PC-3 (cell line): Measurements from ENCODE around the gene C1QTNF3. TPM values are rescaled to one million over a fixed set of nuclear protein-coding genes. Genes with fewer than 3 reads are reported as not detected.

Experiments used
- ATAC-seq: fragments of 200-7000 bp; cut with Tn5 transposase; 2 replicates; pipeline ENCODE4 v1.9.1; 2020; ENCODE audit warnings: mild to moderate bottlenecking, moderate library complexity
- BruUV-seq: library from RNA; stranded (reverse); fragments of 400-500 nt; replicated peaks from 2 replicates; lab custom pipeline; 2021; lab: Mats Ljungman, UMichigan
- CTCF ChIA-PET: fragments of 300-600 bp; sonication (Branson Sonifier 250); formaldehyde crosslinking; loops from one replicate; lab custom pipeline; 2022; ENCODE audit warnings: antibody characterized with exemption; lab: Charles Lee
- POLR2A ChIA-PET: fragments of 300-600 bp; sonication (Branson Sonifier 250); formaldehyde crosslinking; loops from one replicate; lab custom pipeline; 2022; ENCODE audit warnings: antibody characterized with exemption; ENCODE audit not compliant: unreplicated experiment; lab: Charles Lee
- DNase-seq: peaks from one replicate; pipeline ENCODE4 v3.0.0-alpha.2; 2015
- H2AFZ ChIP-seq: fragments of 300-600 bp; sonication (generic); 2 replicates; pipeline ENCODE4 v1.6.0; 2016; ENCODE audit warnings: antibody characterized with exemption, low read length
- H3F3A ChIP-seq: fragments of 300-600 bp; sonication (generic); one replicate; pipeline ENCODE4 v1.6.0; 2017; ENCODE audit warnings: antibody characterized with exemption, low read length, control low read depth, mild to moderate bottlenecking; ENCODE audit not compliant: unreplicated experiment
- H3K27ac ChIP-seq: fragments of 300-600 bp; sonication (generic); 2 replicates; pipeline ENCODE4 v1.5.1; 2016; ENCODE audit warnings: mild to moderate bottlenecking, low read length
- H3K27me3 ChIP-seq: fragments of 300-600 bp; sonication (generic); 2 replicates; pipeline ENCODE4 v1.6.1; 2016; ENCODE audit warnings: low read length, mixed read lengths
- H3K36me3 ChIP-seq: fragments of 300-600 bp; sonication (generic); 2 replicates; pipeline ENCODE4 v1.6.1; 2016; ENCODE audit warnings: low read depth, mixed run types, low read length, mixed read lengths
- H3K4me1 ChIP-seq: fragments of 300-600 bp; sonication (generic); 2 replicates; pipeline ENCODE4 v1.5.1; 2016; ENCODE audit warnings: low read length; ENCODE audit not compliant: insufficient read depth
- H3K4me2 ChIP-seq: fragments of 300-600 bp; sonication (generic); 2 replicates; pipeline ENCODE4 v1.6.0; 2016; ENCODE audit warnings: low read length
- H3K4me3 ChIP-seq: fragments of 300-600 bp; sonication (generic); 2 replicates; pipeline ENCODE4 v1.5.1; 2016; ENCODE audit warnings: mild to moderate bottlenecking, low read length, mixed read lengths
- H3K79me2 ChIP-seq: fragments of 300-600 bp; sonication (generic); 2 replicates; pipeline ENCODE4 v1.6.1; 2017; ENCODE audit warnings: low read length, mixed read lengths
- H3K9ac ChIP-seq: fragments of 300-600 bp; sonication (generic); 2 replicates; pipeline ENCODE4 v1.6.0; 2016; ENCODE audit warnings: mild to moderate bottlenecking, low read length
- H3K9me2 ChIP-seq: fragments of 300-600 bp; sonication (generic); replicated peaks from 2 replicates; pipeline ENCODE4 v1.6.1; 2016; ENCODE audit warnings: mixed run types, low read length, mixed read lengths
- H3K9me3 ChIP-seq: fragments of 300-600 bp; sonication (generic); 2 replicates; pipeline ENCODE4 v1.6.1; 2016; ENCODE audit warnings: low read length, mixed read lengths
- H4K20me1 ChIP-seq: fragments of 300-600 bp; sonication (generic); 2 replicates; pipeline ENCODE4 v1.6.1; 2016; ENCODE audit warnings: low read length, mixed read lengths
- CTCF ChIP-seq: fragments of 300-600 bp; sonication (generic); conservative IDR thresholded peaks from 2 replicates; pipeline ENCODE4 v1.5.1; 2017; ENCODE audit warnings: antibody characterized with exemption, low read depth, mild to moderate bottlenecking, low read length
- EZH2 ChIP-seq: fragments of 300-600 bp; sonication (generic); IDR thresholded peaks from one replicate; pipeline ENCODE4 v1.6.1; 2017; ENCODE audit warnings: antibody characterized with exemption, mild to moderate bottlenecking, low read length; ENCODE audit not compliant: unreplicated experiment
- EZH2phosphoT487 ChIP-seq: fragments of 300-600 bp; sonication (generic); IDR thresholded peaks from 2 replicates; pipeline ENCODE4 v1.6.1; 2018; ENCODE audit warnings: mild to moderate bottlenecking, antibody characterized with exemption, low read length, borderline replicate concordance
- intact Hi-C: fragments of 100-400 bp; cut with micrococcal nuclease; formaldehyde crosslinking; loops from 2 replicates; pipeline ENCODE4 v1.9.0; 2023
- total RNA-seq: library from RNA; depleted of rRNA; stranded (reverse); fragments of >200 nt; gene quantifications from 2 replicates; pipeline ENCODE4 v1.2.3, GENCODE V29; 2014

The C1QTNF3 gene
- total RNA-seq, 1 experiment from 2014 or later, result 1.1 TPM

DNA sequence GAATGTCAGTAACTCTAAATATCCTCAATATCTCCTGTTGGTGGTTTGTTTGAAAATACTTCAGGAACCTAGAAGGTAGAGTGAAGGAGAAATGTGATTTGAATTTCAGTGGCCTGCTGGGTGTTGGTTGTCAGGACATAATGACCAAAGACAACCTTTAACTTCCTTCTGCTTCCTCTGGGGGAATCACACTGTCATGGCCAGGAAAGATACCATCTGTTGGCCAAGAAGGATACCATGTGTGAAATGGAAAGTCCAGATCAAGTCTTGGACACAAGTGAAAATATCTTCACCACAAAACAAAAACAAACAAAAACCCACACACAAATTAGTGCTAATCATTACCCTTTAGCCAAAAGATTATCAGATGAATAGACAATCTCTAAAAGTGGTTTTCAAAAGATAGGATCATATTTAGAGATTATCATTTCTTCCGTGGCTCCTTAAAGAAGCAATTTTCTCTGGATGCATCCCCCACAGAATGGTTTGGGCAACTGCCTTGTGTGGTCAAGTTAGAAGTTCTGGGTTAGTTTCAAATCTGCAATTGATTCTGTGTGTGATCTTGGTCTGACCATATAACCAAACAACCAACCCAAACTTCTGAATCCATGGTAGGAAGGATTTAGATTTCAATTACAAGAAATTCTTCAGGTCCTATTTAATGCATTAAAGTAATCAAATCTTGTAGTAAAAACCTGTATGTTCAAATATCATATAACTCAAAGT lies 1.6 kb downstream of the C1QTNF3 start:
- DNase-seq, result no peak
- H3K9me2 ChIP-seq, result no peaks in the 10 kb centered on the region
- H4K20me1 ChIP-seq, result no peaks in the 10 kb centered on the region
- no peak overlapping the region for H2AFZ ChIP-seq
- H3K27ac ChIP-seq, result no peak overlapping the region
- no peak overlapping the region for H3K4me2 ChIP-seq
- no peaks in the 10 kb centered on the region for H3K27me3 ChIP-seq
- no peak for TF ChIP-seq CTCF
- no peak for TF ChIP-seq EZH2
- TF ChIP-seq EZH2phosphoT487, result no peak
- H3K9me3 ChIP-seq, result no peaks in the 10 kb centered on the region
- peaks cover 13% of the 10 kb centered on the region for H3K4me1 ChIP-seq
- ChIA-PET POLR2A (no interaction called here), CTCF (no interaction called here)
- H3F3A ChIP-seq, result no peaks in the 10 kb centered on the region
- no peaks in the 10 kb centered on the region for H3K36me3 ChIP-seq
- H3K4me3 ChIP-seq, result no peak overlapping the region
- H3K79me2 ChIP-seq, result no peaks in the 10 kb centered on the region
- H3K9ac ChIP-seq, result no peak overlapping the region
- no peak for ATAC-seq
- intact Hi-C loops, result no loop called here
- BruUV-seq, result no TSS peak

DNA sequence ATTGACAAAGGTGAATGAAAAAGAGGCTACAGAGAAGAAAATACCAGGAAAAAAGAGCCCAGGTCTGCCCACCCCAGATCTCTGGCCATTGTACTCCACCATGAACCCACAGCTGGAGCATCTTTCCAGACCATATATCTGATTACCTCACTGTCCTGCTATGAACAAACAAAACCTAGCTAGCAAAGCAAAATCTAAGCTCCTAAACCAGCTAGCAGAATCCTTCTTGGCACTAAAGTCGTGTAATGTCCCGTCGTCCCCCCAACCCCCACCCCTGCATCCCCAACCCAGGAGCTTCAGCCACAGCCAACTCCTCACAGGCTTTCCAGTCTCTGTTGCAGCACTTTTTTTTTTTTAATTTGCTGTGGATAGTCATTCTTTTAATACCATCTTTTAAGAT lies 2.5 kb downstream of the C1QTNF3 start:
- Histone ChIP-seq H3K4me1 (peaks cover 4% of the 10 kb centered on the region), H3F3A (no peaks in the 10 kb centered on the region), H2AFZ (no peak overlapping the region), H3K9me2 (no peaks in the 10 kb centered on the region), H3K27me3 (no peaks in the 10 kb centered on the region), H4K20me1 (no peaks in the 10 kb centered on the region), H3K9ac (no peak overlapping the region), H3K9me3 (no peaks in the 10 kb centered on the region), H3K4me3 (no peak overlapping the region), H3K27ac (no peak overlapping the region), H3K4me2 (no peak overlapping the region), H3K36me3 (no peaks in the 10 kb centered on the region), H3K79me2 (no peaks in the 10 kb centered on the region)
- CTCF ChIA-PET, result no interaction called here
- POLR2A ChIA-PET, result no interaction called here
- no TSS peak for BruUV-seq
- TF ChIP-seq EZH2 (no peak), CTCF (no peak)
- DNase-seq (no peak), ATAC-seq (no peak)
- intact Hi-C loops, result no loop called here

DNA sequence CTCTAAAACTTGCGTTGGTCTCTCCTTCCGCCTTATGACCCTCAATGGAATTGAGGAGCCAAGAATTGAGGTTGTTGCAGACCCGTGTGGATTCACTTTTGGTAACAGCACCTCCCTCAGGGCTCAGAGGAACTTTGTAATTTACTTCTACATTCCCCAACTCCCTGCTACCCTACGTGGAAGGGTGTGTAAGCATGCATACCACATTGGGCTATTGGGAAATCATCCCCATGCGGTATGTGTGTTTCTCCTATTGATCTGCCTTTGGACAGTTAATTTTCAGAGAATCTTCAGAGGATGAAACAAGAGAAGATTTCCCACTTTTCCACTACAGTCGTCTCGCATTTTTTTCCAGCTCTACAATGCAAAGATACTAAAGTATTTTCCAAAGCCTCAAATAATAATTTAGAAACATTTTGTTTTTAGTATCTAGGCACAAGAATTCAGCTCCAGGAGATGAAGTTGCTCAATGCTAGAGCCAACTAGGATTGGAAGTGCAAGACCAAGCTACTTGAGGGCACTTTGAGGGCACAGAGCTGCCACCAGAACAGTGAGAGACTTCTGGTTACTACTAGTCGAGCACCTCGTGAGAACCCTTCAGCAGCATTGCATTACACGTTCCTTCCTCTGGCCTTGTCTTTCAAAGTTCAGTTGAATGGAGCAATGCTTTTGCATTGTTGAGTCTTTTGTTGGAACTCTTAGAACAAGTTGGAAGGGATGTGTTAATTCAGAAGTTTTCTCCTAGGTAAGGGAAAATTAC lies 3.4 kb downstream of the C1QTNF3 start:
- TF ChIP-seq EZH2 (no peak), CTCF (no peak), EZH2phosphoT487 (no peak)
- ATAC-seq (no peak), DNase-seq (no peak)
- H3K4me2 ChIP-seq, result no peak overlapping the region
- intact Hi-C loops, result no loop called here
- H3K9me3 ChIP-seq, result no peaks in the 10 kb centered on the region
- H3F3A ChIP-seq, result no peaks in the 10 kb centered on the region
- H3K4me1 ChIP-seq, result no peaks in the 10 kb centered on the region
- no peaks in the 10 kb centered on the region for H3K27me3 ChIP-seq
- no peak overlapping the region for H3K27ac ChIP-seq
- POLR2A ChIA-PET, result no interaction called here
- BruUV-seq, result no TSS peak
- H3K9ac ChIP-seq, result no peak overlapping the region
- H3K4me3 ChIP-seq, result no peak overlapping the region
- H3K79me2 ChIP-seq, result no peaks in the 10 kb centered on the region
- no peak overlapping the region for H2AFZ ChIP-seq
- H3K9me2 ChIP-seq, result no peaks in the 10 kb centered on the region
- no peaks in the 10 kb centered on the region for H3K36me3 ChIP-seq
- no peaks in the 10 kb centered on the region for H4K20me1 ChIP-seq
- CTCF ChIA-PET, result no interaction called here
